Suprapubic skin (tissue), 4 donors: ENCODE measurements around the gene IPMK.

Source experiments
- EP300 ChIP-seq: sonication (generic); formaldehyde crosslinking; IDR thresholded peaks from one replicate; pipeline ENCODE4 v1.6.1; 2017; ENCODE audit warnings: antibody characterized with exemption
- POLR2AphosphoS5 ChIP-seq, 3 donors: sonication (generic); formaldehyde crosslinking; IDR thresholded peaks; one replicate each; pipeline ENCODE4 v1.6.1; 2017; ENCODE audit warnings: antibody characterized with exemption in 3 of 3
- TF ChIP-seq, protein P1 (sequence below), 2 donors: fragments of 200-600 bp in 1 of 2; fragments of 450-650 bp in 1 of 2; sonication (generic) in 1 of 2; IDR thresholded peaks; one replicate each; pipeline ENCODE4 v1.5.1; 2016 to 2019; ENCODE audit warnings: antibody characterized with exemption in 2 of 2, mild to moderate bottlenecking in 1 of 2, moderate library complexity in 1 of 2

DNA sequence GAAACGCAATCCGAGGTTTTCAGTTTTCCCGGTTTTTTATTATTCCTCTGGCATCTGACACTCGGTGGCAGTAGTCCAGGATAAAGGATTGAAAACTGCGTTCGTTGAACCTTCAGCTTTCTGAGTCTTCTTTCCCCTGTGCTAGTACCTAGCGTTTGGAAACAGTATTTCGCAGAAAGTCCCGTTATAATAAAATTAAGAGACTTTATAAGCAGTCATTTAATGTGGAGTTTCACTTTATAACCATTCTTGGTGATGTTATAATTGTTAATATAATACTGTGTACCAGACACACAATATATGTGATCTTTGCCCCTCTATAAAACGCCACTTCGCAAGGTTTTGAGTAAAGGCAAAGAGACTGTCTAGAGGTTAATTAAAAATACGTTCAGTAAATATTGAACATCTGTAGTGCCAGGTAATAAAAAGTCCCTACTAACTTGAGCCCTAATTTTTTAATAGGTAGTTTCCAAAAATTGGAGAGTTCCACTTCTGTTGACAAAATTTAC lies 2.1 kb upstream of the IPMK start:
- TF ChIP-seq, protein P1, sequence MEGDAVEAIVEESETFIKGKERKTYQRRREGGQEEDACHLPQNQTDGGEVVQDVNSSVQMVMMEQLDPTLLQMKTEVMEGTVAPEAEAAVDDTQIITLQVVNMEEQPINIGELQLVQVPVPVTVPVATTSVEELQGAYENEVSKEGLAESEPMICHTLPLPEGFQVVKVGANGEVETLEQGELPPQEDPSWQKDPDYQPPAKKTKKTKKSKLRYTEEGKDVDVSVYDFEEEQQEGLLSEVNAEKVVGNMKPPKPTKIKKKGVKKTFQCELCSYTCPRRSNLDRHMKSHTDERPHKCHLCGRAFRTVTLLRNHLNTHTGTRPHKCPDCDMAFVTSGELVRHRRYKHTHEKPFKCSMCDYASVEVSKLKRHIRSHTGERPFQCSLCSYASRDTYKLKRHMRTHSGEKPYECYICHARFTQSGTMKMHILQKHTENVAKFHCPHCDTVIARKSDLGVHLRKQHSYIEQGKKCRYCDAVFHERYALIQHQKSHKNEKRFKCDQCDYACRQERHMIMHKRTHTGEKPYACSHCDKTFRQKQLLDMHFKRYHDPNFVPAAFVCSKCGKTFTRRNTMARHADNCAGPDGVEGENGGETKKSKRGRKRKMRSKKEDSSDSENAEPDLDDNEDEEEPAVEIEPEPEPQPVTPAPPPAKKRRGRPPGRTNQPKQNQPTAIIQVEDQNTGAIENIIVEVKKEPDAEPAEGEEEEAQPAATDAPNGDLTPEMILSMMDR (IDR thresholded peaks at IDR 0.05) = no peak
- TF ChIP-seq EP300 (no peak), POLR2AphosphoS5 (IDR thresholded peaks at IDR 0.05) (no peak)
